Stomach (tissue), 4 donors: ENCODE measurements around the gene PM20D2.

Experiments used
- CTCF ChIP-seq, 7 experiments: fragments of 450-650 bp in 4 of 7; fragments of 200-600 bp in 3 of 7; sonication (generic) in 3 of 7; IDR thresholded peaks; one replicate each; pipeline ENCODE4 v1.5.1; 2016 to 2019; ENCODE audit warnings: antibody characterized with exemption in 7 of 7, control low read depth in 2 of 7, mild to moderate bottlenecking in 1 of 7
- EP300 ChIP-seq: sonication (generic); formaldehyde crosslinking; IDR thresholded peaks from one replicate; pipeline ENCODE4 v1.6.1; 2017; ENCODE audit warnings: antibody characterized with exemption
- POLR2A ChIP-seq, 4 donors: fragments of 450-650 bp; IDR thresholded peaks; one replicate each; pipeline ENCODE4 v1.6.1; 2016; ENCODE audit warnings: antibody characterized with exemption in 4 of 4, control low read depth in 2 of 4, mild to moderate bottlenecking in 1 of 4, moderate library complexity in 1 of 4
- POLR2AphosphoS5 ChIP-seq, 3 donors: sonication (generic); formaldehyde crosslinking; IDR thresholded peaks; one replicate each; pipeline ENCODE4 v1.6.1; 2016; ENCODE audit warnings: antibody characterized with exemption in 3 of 3

- no peak for TF ChIP-seq CTCF (IDR thresholded peaks at IDR 0.05)
- TF ChIP-seq POLR2A (IDR thresholded peaks at IDR 0.05) = no peak
- no peak for TF ChIP-seq EP300
- TF ChIP-seq POLR2AphosphoS5 (IDR thresholded peaks at IDR 0.05) = peak in 1 of 3 donors; percentile 1
Observed at GRCh38 chr6:89140347-89141156, 5.3 kb upstream of the PM20D2 start.
